GM23338 (cell line): ENCODE data around the gene PDSS2. TPM values are rescaled to one million over a fixed set of nuclear protein-coding genes. Genes with fewer than 3 reads are reported as not detected.

ENCODE experiments used
- ATAC-seq: fragments of 200-7000 bp; cut with Tn5 transposase; 3 replicates; pipeline ENCODE4 v1.9.1; 2020
- DNase-seq: peaks from one replicate; pipeline ENCODE4 v3.0.0-alpha.2; 2015; ENCODE audit warnings: low spot score
- H2AFZ ChIP-seq: fragments of 200-600 bp; sonication (generic); 2 replicates; pipeline ENCODE4 v1.8.0; 2016; ENCODE audit warnings: antibody characterized with exemption, mild to moderate bottlenecking, moderate library complexity
- H3F3A ChIP-seq: fragments of 200-600 bp; sonication (generic); replicated peaks from 2 replicates; pipeline ENCODE4 v1.8.0; 2017; ENCODE audit warnings: antibody characterized with exemption, mixed run types, low read depth
- H3K27ac ChIP-seq: fragments of 200-600 bp; sonication (generic); 2 replicates; pipeline ENCODE4 v1.6.1; 2016; ENCODE audit warnings: low read depth
- H3K27me3 ChIP-seq: fragments of 200-600 bp; sonication (generic); 2 replicates; pipeline ENCODE4 v1.8.0; 2016; ENCODE audit warnings: mild to moderate bottlenecking, mixed run types, moderate library complexity; ENCODE audit not compliant: insufficient read depth
- H3K36me3 ChIP-seq: fragments of 200-600 bp; sonication (generic); 2 replicates; pipeline ENCODE4 v1.8.0; 2016; ENCODE audit warnings: mild to moderate bottlenecking; ENCODE audit not compliant: insufficient read depth
- H3K4me1 ChIP-seq: fragments of 200-600 bp; sonication (generic); 2 replicates; pipeline ENCODE4 v1.8.0; 2016; ENCODE audit warnings: mild to moderate bottlenecking, moderate library complexity; ENCODE audit not compliant: insufficient read depth
- H3K4me2 ChIP-seq: fragments of 200-600 bp; sonication (generic); 2 replicates; pipeline ENCODE4 v1.7.1; 2017; ENCODE audit warnings: mixed run types
- H3K4me3 ChIP-seq: fragments of 200-600 bp; sonication (generic); 2 replicates; pipeline ENCODE4 v1.6.1; 2016; ENCODE audit warnings: mixed run types
- H3K79me2 ChIP-seq: fragments of 200-600 bp; sonication (generic); replicated peaks from 2 replicates; pipeline ENCODE4 v1.8.0; 2017; ENCODE audit warnings: mild to moderate bottlenecking; ENCODE audit not compliant: insufficient read depth
- H3K9me2 ChIP-seq: fragments of 200-600 bp; sonication (generic); 2 replicates; pipeline ENCODE4 v1.8.0; 2017; ENCODE audit not compliant: insufficient read depth
- H4K20me1 ChIP-seq: fragments of 200-600 bp; sonication (generic); replicated peaks from 2 replicates; pipeline ENCODE4 v1.8.0; 2017; ENCODE audit warnings: mild to moderate bottlenecking; ENCODE audit not compliant: insufficient read depth
- H3K27ac Mint-ChIP-seq: 2 replicates; pipeline ENCODE4 v1.8.0; 2020; ENCODE audit warnings: inconsistent platforms, mild to moderate bottlenecking, moderate library complexity, mixed read lengths
- H3K27me3 Mint-ChIP-seq: 3 replicates; pipeline ENCODE4 v1.8.0; 2022; ENCODE audit warnings: low read depth, mild to moderate bottlenecking, moderate library complexity, mixed read lengths, inconsistent platforms; ENCODE audit not compliant: insufficient read depth, poor library complexity
- H3K36me3 Mint-ChIP-seq: 3 replicates; pipeline ENCODE4 v1.8.0; 2021; ENCODE audit warnings: low read depth, mild to moderate bottlenecking, inconsistent platforms, moderate library complexity, mixed read lengths
- H3K4me1 Mint-ChIP-seq: 3 replicates; pipeline ENCODE4 v1.8.0; 2020; ENCODE audit warnings: mild to moderate bottlenecking, inconsistent platforms, mixed read lengths
- H3K4me3 Mint-ChIP-seq: 3 replicates; pipeline ENCODE4 v1.8.0; 2021; ENCODE audit warnings: moderate library complexity, mild to moderate bottlenecking, inconsistent platforms, mixed read lengths
- H3K9me3 Mint-ChIP-seq: 3 replicates; pipeline ENCODE4 v1.8.0; 2020; ENCODE audit warnings: moderate library complexity, mild to moderate bottlenecking, inconsistent platforms, mixed read lengths
- EZH2 ChIP-seq: fragments of 200-600 bp; sonication (generic); IDR thresholded peaks from one replicate; pipeline ENCODE4 v1.8.0; 2017; ENCODE audit warnings: antibody characterized with exemption, mild to moderate bottlenecking, low read depth; ENCODE audit not compliant: unreplicated experiment
- EZH2phosphoT487 ChIP-seq: fragments of 200-600 bp; sonication (generic); IDR thresholded peaks from one replicate; pipeline ENCODE4 v1.8.1; 2018; ENCODE audit warnings: antibody characterized with exemption; ENCODE audit not compliant: unreplicated experiment
- JUNB ChIP-seq: IDR thresholded peaks from one replicate; pipeline ENCODE4 v1.6.1; 2016; ENCODE audit warnings: antibody characterized with exemption; ENCODE audit not compliant: unreplicated experiment
- NANOG ChIP-seq: IDR thresholded peaks from 2 replicates; pipeline ENCODE4 v1.6.1; 2016; ENCODE audit warnings: antibody characterized with exemption, borderline replicate concordance
- POLR2AphosphoS5 ChIP-seq: IDR thresholded peaks from 2 replicates; pipeline ENCODE4 v1.6.1; 2016; ENCODE audit warnings: antibody characterized with exemption, low read depth
- REST ChIP-seq: IDR thresholded peaks from one replicate; pipeline ENCODE4 v1.6.1; 2018; ENCODE audit warnings: antibody characterized with exemption; ENCODE audit not compliant: unreplicated experiment
- STAT1 ChIP-seq: IDR thresholded peaks from one replicate; pipeline ENCODE4 v1.6.1; 2016; ENCODE audit warnings: antibody characterized with exemption; ENCODE audit not compliant: unreplicated experiment
- ZNF114 ChIP-seq: fragments of 250-450 bp; sonication (Bioruptor Pico); IDR thresholded peaks from 2 replicates; pipeline ENCODE4 v1.5.0; 2020; ENCODE audit warnings: mild to moderate bottlenecking, moderate library complexity
- ZNF331 ChIP-seq: fragments of 250-450 bp; sonication (Bioruptor Pico); IDR thresholded peaks from 2 replicates; pipeline ENCODE4 v1.5.0; 2020; ENCODE audit warnings: low read depth, mild to moderate bottlenecking, moderate library complexity
- polyA plus RNA-seq: library from polyadenylated mRNA; unstranded; fragments of >200 nt; fragmentation: Nextera tagmentation; extraction: Ambion mirVana; gene quantifications from 2 replicates; pipeline ENCODE4 v1.2.1, GENCODE V29; 2016
- total RNA-seq: library from RNA; depleted of rRNA; stranded (reverse); fragments of >200 nt; shearing (Covaris generic); gene quantifications from 2 replicates; pipeline ENCODE4 v1.2.3, GENCODE V29; 2014
- TF ChIP-seq, protein P1 (sequence below): IDR thresholded peaks from 2 replicates; pipeline ENCODE4 v1.6.1; 2016; ENCODE audit warnings: antibody characterized with exemption
- TF ChIP-seq, protein P2 (sequence below), 2 experiments: fragments of 200-600 bp in 1 of 2; sonication (generic) in 1 of 2; conservative IDR thresholded peaks; 2 replicates each; pipeline versions ENCODE4 v1.5.1 to v1.6.1; 2016 to 2017; ENCODE audit warnings: antibody characterized with exemption in 2 of 2, low read depth in 2 of 2, mild to moderate bottlenecking in 2 of 2, moderate library complexity in 1 of 2
- TF ChIP-seq, protein P3 (sequence below): fragments of 250-450 bp; sonication (Bioruptor Pico); IDR thresholded peaks from 2 replicates; pipeline ENCODE4 v1.5.0; 2020; ENCODE audit warnings: mild to moderate bottlenecking, moderate library complexity

The PDSS2 gene
- total and polyA plus RNA-seq, 2 experiments from 2014 or later: 7.3 to 16.7 TPM

GRCh38 chr6:107218142-107218541, 241.2 kb downstream of the PDSS2 start:
- no peak for DNase-seq
- Histone ChIP-seq H4K20me1 (no peaks in the 10 kb centered on the region), H3F3A (no peaks in the 10 kb centered on the region), H3K4me2 (no peak overlapping the region), H2AFZ (no peak overlapping the region), H3K36me3 (no peaks in the 10 kb centered on the region), H3K27me3 (no peaks in the 10 kb centered on the region), H3K4me3 (no peak overlapping the region), H3K9me2 (no peaks in the 10 kb centered on the region), H3K27ac (no peak overlapping the region), H3K4me1 (peaks cover 5% of the 10 kb centered on the region), H3K79me2 (no peaks in the 10 kb centered on the region)
- Mint-ChIP-seq H3K36me3 (no peaks in the 10 kb centered on the region), H3K4me1 (peaks cover 23% of the 10 kb centered on the region), H3K4me3 (no peak overlapping the region), H3K27me3 (peaks cover 3% of the 10 kb centered on the region), H3K27ac (peak overlapping the region; percentile 25), H3K9me3 (no peaks in the 10 kb centered on the region)
- ATAC-seq: peak; percentile 78
- no peak for TF ChIP-seq NANOG
- TF ChIP-seq POLR2AphosphoS5: no peak
- TF ChIP-seq, protein P1, sequence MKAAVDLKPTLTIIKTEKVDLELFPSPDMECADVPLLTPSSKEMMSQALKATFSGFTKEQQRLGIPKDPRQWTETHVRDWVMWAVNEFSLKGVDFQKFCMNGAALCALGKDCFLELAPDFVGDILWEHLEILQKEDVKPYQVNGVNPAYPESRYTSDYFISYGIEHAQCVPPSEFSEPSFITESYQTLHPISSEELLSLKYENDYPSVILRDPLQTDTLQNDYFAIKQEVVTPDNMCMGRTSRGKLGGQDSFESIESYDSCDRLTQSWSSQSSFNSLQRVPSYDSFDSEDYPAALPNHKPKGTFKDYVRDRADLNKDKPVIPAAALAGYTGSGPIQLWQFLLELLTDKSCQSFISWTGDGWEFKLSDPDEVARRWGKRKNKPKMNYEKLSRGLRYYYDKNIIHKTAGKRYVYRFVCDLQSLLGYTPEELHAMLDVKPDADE: no peak
- TF ChIP-seq EZH2: no peak
- TF ChIP-seq STAT1: no peak
- no peak for TF ChIP-seq EZH2phosphoT487
- no peak for TF ChIP-seq REST
- TF ChIP-seq ZNF114 (CRISPR knock-in tag): no peak
- no peak for TF ChIP-seq ZNF331 (CRISPR knock-in tag)
- TF ChIP-seq, protein P2, sequence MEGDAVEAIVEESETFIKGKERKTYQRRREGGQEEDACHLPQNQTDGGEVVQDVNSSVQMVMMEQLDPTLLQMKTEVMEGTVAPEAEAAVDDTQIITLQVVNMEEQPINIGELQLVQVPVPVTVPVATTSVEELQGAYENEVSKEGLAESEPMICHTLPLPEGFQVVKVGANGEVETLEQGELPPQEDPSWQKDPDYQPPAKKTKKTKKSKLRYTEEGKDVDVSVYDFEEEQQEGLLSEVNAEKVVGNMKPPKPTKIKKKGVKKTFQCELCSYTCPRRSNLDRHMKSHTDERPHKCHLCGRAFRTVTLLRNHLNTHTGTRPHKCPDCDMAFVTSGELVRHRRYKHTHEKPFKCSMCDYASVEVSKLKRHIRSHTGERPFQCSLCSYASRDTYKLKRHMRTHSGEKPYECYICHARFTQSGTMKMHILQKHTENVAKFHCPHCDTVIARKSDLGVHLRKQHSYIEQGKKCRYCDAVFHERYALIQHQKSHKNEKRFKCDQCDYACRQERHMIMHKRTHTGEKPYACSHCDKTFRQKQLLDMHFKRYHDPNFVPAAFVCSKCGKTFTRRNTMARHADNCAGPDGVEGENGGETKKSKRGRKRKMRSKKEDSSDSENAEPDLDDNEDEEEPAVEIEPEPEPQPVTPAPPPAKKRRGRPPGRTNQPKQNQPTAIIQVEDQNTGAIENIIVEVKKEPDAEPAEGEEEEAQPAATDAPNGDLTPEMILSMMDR (conservative IDR thresholded peaks at IDR 0.05; ENCODE audit: low read depth in 2 of 2): peak; percentile 18 to 30; a peak in 2 of 4 replicates
- TF ChIP-seq JUNB: no peak
- TF ChIP-seq, protein P3, sequence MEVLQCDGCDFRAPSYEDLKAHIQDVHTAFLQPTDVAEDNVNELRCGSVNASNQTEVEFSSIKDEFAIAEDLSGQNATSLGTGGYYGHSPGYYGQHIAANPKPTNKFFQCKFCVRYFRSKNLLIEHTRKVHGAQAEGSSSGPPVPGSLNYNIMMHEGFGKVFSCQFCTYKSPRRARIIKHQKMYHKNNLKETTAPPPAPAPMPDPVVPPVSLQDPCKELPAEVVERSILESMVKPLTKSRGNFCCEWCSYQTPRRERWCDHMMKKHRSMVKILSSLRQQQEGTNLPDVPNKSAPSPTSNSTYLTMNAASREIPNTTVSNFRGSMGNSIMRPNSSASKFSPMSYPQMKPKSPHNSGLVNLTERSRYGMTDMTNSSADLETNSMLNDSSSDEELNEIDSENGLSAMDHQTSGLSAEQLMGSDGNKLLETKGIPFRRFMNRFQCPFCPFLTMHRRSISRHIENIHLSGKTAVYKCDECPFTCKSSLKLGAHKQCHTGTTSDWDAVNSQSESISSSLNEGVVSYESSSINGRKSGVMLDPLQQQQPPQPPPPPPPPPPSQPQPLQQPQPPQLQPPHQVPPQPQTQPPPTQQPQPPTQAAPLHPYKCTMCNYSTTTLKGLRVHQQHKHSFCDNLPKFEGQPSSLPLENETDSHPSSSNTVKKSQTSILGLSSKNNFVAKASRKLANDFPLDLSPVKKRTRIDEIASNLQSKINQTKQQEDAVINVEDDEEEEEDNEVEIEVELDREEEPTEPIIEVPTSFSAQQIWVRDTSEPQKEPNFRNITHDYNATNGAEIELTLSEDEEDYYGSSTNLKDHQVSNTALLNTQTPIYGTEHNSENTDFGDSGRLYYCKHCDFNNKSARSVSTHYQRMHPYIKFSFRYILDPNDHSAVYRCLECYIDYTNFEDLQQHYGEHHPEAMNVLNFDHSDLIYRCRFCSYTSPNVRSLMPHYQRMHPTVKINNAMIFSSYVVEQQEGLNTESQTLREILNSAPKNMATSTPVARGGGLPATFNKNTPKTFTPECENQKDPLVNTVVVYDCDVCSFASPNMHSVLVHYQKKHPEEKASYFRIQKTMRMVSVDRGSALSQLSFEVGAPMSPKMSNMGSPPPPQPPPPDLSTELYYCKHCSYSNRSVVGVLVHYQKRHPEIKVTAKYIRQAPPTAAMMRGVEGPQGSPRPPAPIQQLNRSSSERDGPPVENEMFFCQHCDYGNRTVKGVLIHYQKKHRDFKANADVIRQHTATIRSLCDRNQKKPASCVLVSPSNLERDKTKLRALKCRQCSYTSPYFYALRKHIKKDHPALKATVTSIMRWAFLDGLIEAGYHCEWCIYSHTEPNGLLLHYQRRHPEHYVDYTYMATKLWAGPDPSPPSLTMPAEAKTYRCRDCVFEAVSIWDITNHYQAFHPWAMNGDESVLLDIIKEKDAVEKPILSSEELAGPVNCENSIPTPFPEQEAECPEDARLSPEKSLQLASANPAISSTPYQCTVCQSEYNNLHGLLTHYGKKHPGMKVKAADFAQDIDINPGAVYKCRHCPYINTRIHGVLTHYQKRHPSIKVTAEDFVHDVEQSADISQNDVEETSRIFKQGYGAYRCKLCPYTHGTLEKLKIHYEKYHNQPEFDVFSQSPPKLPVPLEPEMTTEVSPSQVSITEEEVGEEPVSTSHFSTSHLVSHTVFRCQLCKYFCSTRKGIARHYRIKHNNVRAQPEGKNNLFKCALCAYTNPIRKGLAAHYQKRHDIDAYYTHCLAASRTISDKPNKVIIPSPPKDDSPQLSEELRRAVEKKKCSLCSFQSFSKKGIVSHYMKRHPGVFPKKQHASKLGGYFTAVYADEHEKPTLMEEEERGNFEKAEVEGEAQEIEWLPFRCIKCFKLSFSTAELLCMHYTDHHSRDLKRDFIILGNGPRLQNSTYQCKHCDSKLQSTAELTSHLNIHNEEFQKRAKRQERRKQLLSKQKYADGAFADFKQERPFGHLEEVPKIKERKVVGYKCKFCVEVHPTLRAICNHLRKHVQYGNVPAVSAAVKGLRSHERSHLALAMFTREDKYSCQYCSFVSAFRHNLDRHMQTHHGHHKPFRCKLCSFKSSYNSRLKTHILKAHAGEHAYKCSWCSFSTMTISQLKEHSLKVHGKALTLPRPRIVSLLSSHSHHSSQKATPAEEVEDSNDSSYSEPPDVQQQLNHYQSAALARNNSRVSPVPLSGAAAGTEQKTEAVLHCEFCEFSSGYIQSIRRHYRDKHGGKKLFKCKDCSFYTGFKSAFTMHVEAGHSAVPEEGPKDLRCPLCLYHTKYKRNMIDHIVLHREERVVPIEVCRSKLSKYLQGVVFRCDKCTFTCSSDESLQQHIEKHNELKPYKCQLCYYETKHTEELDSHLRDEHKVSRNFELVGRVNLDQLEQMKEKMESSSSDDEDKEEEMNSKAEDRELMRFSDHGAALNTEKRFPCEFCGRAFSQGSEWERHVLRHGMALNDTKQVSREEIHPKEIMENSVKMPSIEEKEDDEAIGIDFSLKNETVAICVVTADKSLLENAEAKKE (CRISPR knock-in tag): peak; percentile 55; the same call in 1 of the 2 replicates
